Measurements from ENCODE around the gene ALDH3A1.

ALDH3A1 gene

GRCh38 chr17:19740933-19741332 is 7.2 kb downstream of the ALDH3A1 start:
- no peak for DNase-seq

- DNase-seq = no peak
Measured at GRCh38 chr17:19739241-19740201, 8.6 kb downstream of the ALDH3A1 start.

- DNase-seq = no peak
Measured at GRCh38 chr17:19738757-19739156, 9.3 kb downstream of the ALDH3A1 start.

- no peak for DNase-seq
Measured at GRCh38 chr17:19738073-19738449, 10.0 kb downstream of the ALDH3A1 start.

- no peak for DNase-seq
Measured at GRCh38 chr17:19737305-19738072, 10.6 kb downstream of the ALDH3A1 start.

GRCh38 chr17:19736071-19736470 is 12.0 kb downstream of the ALDH3A1 start:
- no peak for DNase-seq

- DNase-seq = no peak
Measured at GRCh38 chr17:19733953-19734526, 14.1 kb downstream of the ALDH3A1 start.

GRCh38 chr17:19731626-19732025 is 16.5 kb downstream of the ALDH3A1 start:
- no peak for DNase-seq

- no peak for DNase-seq
Measured at GRCh38 chr17:19730843-19731242, 17.3 kb downstream of the ALDH3A1 start.

GRCh38 chr17:19729900-19730299 is 18.2 kb downstream of the ALDH3A1 start:
- no peak for DNase-seq

- no peak for DNase-seq
Measured at GRCh38 chr17:19728084-19728495, 20.0 kb downstream of the ALDH3A1 start.

- no peak for DNase-seq
Measured at GRCh38 chr17:19727501-19728078, 20.5 kb downstream of the ALDH3A1 start.

- DNase-seq = no peak
Measured at GRCh38 chr17:19726631-19727376, 21.3 kb downstream of the ALDH3A1 start.

GRCh38 chr17:19725486-19725885 is 22.6 kb downstream of the ALDH3A1 start:
- no peak for DNase-seq

- no peak for DNase-seq
Measured at GRCh38 chr17:19724501-19725420, 23.3 kb downstream of the ALDH3A1 start.

GRCh38 chr17:19723964-19724363 is 24.1 kb downstream of the ALDH3A1 start:
- DNase-seq = no peak

- DNase-seq = no peak
Measured at GRCh38 chr17:19720631-19721426, 27.3 kb downstream of the ALDH3A1 start.

GRCh38 chr17:19720210-19720475 is 28.0 kb downstream of the ALDH3A1 start:
- no peak for DNase-seq

- DNase-seq = no peak
Measured at GRCh38 chr17:19719355-19720209, 28.5 kb downstream of the ALDH3A1 start.

Measured in NCI-H2081 treated with DMSO at 0.1 percent for 48 hours (cell line).